ENCODE results near the gene SLCO1A2.

GRCh38 chr12:21239866-21240265 lies 94.9 kb downstream of the SLCO1A2 start:
- TF ChIP-seq CTCF (IDR thresholded peaks at IDR 0.05; ENCODE audit: borderline replicate concordance, extremely low read depth, low read length, poor library complexity, severe bottlenecking): no peak
- TF ChIP-seq EZH2 (IDR thresholded peaks at IDR 0.05; ENCODE audit: borderline replicate concordance, low read depth, low read length, severe bottlenecking): no peak

All from DND-41 (cell line).